ENCODE results near the gene SPSB1. TPM values are rescaled to one million over a fixed set of nuclear protein-coding genes. Genes with fewer than 3 reads are reported as not detected.

SPSB1 gene
- total and polyA plus RNA-seq, 10 of the 15 experiments (the other 5 are each of a cell fraction or from before 2014, with no cell fraction given), result 0.02 to 2.0 (median 0.90) TPM; not detected in 1

DNA sequence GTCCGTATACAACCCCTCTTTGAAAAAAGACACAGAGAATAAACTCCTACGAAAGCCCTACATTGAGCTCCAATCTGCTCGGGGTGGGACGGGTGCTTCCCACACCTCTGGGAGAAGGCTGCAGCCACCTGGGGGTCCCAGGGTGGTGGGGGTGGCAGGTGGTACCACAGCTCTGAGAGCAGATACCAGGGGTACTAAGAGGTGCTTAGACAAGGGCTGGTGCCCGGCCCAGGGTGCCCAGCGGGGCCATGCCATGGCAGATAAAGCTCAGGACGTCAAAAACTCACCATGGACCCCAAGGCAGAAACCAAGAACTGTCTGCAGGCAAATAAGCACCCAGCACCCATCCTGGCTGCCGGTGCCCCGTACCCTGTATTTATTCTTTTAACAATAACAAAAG, 75.1 kb downstream of the SPSB1 start:
- no peak overlapping the region for H2AFZ ChIP-seq (ENCODE audit: control insufficient read depth, low read depth, low read length)
- no peaks in the 10 kb centered on the region for H4K20me1 ChIP-seq (ENCODE audit: control insufficient read depth, insufficient read depth)
- TF ChIP-seq CHD4 (IDR thresholded peaks at IDR 0.05), result no peak
- no peak for TF ChIP-seq HDAC6 (IDR thresholded peaks at IDR 0.05; ENCODE audit: unreplicated experiment)
- no peak for TF ChIP-seq SIX5 (IDR thresholded peaks at IDR 0.05; ENCODE audit: low read depth, low read length, severe bottlenecking)
- no peak for TF ChIP-seq KLF5 (IDR thresholded peaks at IDR 0.05; ENCODE audit: partially characterized antibody)
- TF ChIP-seq, protein P1, sequence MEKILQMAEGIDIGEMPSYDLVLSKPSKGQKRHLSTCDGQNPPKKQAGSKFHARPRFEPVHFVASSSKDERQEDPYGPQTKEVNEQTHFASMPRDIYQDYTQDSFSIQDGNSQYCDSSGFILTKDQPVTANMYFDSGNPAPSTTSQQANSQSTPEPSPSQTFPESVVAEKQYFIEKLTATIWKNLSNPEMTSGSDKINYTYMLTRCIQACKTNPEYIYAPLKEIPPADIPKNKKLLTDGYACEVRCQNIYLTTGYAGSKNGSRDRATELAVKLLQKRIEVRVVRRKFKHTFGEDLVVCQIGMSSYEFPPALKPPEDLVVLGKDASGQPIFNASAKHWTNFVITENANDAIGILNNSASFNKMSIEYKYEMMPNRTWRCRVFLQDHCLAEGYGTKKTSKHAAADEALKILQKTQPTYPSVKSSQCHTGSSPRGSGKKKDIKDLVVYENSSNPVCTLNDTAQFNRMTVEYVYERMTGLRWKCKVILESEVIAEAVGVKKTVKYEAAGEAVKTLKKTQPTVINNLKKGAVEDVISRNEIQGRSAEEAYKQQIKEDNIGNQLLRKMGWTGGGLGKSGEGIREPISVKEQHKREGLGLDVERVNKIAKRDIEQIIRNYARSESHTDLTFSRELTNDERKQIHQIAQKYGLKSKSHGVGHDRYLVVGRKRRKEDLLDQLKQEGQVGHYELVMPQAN (conservative IDR thresholded peaks at IDR 0.05), result no peak
- no peak for TF ChIP-seq NR2F1 (conservative IDR thresholded peaks at IDR 0.05)
- TF ChIP-seq, protein P2, sequence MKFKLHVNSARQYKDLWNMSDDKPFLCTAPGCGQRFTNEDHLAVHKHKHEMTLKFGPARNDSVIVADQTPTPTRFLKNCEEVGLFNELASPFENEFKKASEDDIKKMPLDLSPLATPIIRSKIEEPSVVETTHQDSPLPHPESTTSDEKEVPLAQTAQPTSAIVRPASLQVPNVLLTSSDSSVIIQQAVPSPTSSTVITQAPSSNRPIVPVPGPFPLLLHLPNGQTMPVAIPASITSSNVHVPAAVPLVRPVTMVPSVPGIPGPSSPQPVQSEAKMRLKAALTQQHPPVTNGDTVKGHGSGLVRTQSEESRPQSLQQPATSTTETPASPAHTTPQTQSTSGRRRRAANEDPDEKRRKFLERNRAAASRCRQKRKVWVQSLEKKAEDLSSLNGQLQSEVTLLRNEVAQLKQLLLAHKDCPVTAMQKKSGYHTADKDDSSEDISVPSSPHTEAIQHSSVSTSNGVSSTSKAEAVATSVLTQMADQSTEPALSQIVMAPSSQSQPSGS (IDR thresholded peaks at IDR 0.05; ENCODE audit: low read length), result no peak
- no peak for TF ChIP-seq CBFB (IDR thresholded peaks at IDR 0.05; ENCODE audit: low read depth)
- TF ChIP-seq, protein P3, sequence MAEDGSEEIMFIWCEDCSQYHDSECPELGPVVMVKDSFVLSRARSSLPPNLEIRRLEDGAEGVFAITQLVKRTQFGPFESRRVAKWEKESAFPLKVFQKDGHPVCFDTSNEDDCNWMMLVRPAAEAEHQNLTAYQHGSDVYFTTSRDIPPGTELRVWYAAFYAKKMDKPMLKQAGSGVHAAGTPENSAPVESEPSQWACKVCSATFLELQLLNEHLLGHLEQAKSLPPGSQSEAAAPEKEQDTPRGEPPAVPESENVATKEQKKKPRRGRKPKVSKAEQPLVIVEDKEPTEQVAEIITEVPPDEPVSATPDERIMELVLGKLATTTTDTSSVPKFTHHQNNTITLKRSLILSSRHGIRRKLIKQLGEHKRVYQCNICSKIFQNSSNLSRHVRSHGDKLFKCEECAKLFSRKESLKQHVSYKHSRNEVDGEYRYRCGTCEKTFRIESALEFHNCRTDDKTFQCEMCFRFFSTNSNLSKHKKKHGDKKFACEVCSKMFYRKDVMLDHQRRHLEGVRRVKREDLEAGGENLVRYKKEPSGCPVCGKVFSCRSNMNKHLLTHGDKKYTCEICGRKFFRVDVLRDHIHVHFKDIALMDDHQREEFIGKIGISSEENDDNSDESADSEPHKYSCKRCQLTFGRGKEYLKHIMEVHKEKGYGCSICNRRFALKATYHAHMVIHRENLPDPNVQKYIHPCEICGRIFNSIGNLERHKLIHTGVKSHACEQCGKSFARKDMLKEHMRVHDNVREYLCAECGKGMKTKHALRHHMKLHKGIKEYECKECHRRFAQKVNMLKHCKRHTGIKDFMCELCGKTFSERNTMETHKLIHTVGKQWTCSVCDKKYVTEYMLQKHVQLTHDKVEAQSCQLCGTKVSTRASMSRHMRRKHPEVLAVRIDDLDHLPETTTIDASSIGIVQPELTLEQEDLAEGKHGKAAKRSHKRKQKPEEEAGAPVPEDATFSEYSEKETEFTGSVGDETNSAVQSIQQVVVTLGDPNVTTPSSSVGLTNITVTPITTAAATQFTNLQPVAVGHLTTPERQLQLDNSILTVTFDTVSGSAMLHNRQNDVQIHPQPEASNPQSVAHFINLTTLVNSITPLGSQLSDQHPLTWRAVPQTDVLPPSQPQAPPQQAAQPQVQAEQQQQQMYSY (CRISPR knock-in tag; IDR thresholded peaks at IDR 0.05), result no peak
- no peaks in the 10 kb centered on the region for H3K79me2 ChIP-seq (ENCODE audit: control insufficient read depth, insufficient read depth, low read length)
- no peaks in the 10 kb centered on the region for H3K4me1 ChIP-seq (ENCODE audit: control insufficient read depth, insufficient read depth, low read length)
- in situ Hi-C loops (cut with MboI) (no loop called here), intact Hi-C loops (cut with micrococcal nuclease; ENCODE audit: unreplicated experiment) (no loop called here)
- no peak overlapping the region for H3K27ac ChIP-seq (ENCODE audit: control insufficient read depth, insufficient read depth)
- WGBS (ENCODE audit: insufficient coverage, insufficient replicate concordance, low lambda C conversion rate, missing lambda C conversion rate), result 59% methylated on average over 9 of the region's 9 CpGs
- H3K4me3 ChIP-seq, result no peak overlapping the region
- no peak for ATAC-seq
- SMC1A ChIA-PET (ENCODE audit: uncharacterized antibody, unreplicated experiment), result interaction anchor here (1.4 kb wide), 1 partner anchor 88 kb away, joined by 5 read pairs; no protein-coding TSS in a partner anchor
- H3K36me3 ChIP-seq (ENCODE audit: control insufficient read depth in 2 of 2, insufficient read depth in 2 of 2, low read length in 1 of 2), result no peaks in the 10 kb centered on the region
- POLR2A ChIA-PET, result no interaction called here
- H3K27me3 ChIP-seq (replicated peaks in 1 of 2; ENCODE audit: control insufficient read depth in 2 of 2, insufficient read depth in 2 of 2, low read length in 1 of 2), result no peaks in the 10 kb centered on the region; a peak in 1 of 4 replicates
- no peaks in the 10 kb centered on the region for H3K9me3 ChIP-seq (replicated peaks; ENCODE audit: control insufficient read depth, insufficient read depth, low read length)
- FAIRE-seq, result no peak
- H3K4me2 ChIP-seq (ENCODE audit: control insufficient read depth, insufficient read depth), result no peak overlapping the region
- no peak for DNase-seq (ENCODE audit: low read depth, low spot score)
- RAD21 ChIA-PET (ENCODE audit: unreplicated experiment), result no interaction called here
- CTCF ChIA-PET, result interaction anchor here (1.3 kb wide), 1 partner anchor 123 kb away, joined by 3 read pairs; no protein-coding TSS in a partner anchor
- no TSS peak for BruUV-seq (replicated peaks)
- no peak overlapping the region for H3K9ac ChIP-seq (ENCODE audit: control insufficient read depth, insufficient read depth, low read length)

Data from GM12878 (cell line).